Measurements from ENCODE around the gene COL11A1. TPM values are rescaled to one million over a fixed set of nuclear protein-coding genes. Genes with fewer than 3 reads are reported as not detected.
"Not testable (repeated sequence)": the region's sequence is repeated elsewhere in the genome, so short reads cannot be mapped to it uniquely, and the experiment has no call there.

The COL11A1 gene
- polyA plus RNA-seq, 5 donors, result 34.2 to 84.4 (median 62.1) TPM

DNA sequence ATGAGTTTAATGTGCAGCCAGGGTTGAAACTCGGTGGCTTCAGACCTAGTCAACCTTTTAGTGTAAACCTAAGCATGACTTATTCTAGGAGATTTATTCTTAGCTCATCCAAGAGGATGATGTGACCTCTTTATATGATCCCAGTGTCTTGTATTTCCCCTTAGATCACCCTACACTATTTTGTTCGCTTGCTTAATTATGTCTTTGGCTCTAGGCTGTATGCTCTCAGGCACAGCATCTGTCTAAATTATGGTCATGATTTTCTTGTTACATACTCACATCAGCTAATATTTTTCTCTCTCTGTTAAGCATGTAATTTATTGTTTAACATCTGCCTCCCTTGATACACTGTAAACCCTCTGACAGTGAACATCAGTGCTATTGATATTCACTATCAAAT, 19.1 kb downstream of the COL11A1 start:
- DNase-seq, result no peak

DNA sequence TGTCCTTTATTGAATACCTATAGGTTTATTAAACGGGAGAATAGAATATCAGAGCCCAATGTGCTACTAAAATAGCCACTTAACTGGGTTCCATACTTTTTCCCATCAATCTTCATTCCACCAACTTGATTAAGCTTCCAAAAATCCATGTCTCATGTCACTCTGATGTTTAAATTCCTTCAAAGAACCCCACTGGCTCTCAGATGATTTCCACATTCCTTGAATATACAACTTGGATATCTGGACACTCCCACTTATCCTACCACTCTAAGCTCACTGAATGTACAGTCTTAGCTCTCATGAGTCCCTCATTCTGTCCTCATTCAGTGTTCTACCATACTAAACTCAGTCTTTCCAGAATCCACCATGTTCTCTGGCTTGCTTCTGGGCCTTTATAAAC, 21.1 kb downstream of the COL11A1 start:
- no peak for DNase-seq

DNA sequence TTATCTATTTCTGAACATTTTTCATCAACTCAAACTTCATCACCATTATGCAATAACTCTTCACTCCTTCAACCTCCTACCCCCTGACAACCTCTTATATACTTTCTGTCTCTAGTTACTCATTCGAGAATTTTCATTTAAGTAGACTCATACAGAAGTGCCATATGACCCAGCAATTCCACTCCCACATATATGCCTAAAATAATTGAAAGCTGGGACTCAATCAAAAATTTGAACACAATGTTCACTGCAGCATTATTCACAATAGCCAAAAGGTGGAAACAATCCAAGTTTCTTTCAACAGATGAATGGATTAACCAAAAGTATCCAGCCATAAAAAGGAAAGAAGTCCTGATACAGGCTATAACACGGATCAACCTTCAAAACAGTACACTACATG, 24.1 kb downstream of the COL11A1 start:
- DNase-seq, result no peak

DNA sequence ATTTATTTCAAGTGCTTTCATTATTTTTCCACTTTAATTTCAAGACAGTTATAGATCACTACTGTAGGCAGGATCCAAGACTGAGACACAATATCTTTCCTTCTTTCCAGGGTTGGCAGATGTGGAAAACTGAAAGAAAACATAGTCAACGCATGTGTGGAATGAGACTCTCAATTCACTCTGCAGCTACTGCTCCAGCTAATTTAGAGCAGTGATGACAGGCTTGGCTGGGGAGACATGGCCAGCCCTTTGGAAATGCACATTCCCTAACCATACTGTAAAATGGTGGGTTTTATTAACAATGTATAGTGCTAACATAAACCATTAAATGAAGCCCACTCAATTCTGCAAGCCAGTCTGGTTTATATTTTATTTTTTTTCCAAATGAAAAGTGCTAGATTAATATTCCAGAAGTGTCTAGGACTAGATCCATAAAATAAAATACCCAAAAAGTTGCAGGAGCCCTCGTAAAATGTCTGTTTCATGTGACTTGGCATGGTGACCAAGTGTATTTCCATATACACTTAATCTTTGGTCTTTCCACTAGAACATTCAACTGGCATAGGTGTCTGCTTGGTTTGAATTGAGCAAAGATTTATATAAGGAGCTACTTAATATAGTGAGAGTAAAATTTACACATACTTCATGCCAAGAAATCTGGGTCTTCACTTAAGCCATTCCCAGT, 32.9 kb downstream of the COL11A1 start:
- DNase-seq, result no peak

DNA sequence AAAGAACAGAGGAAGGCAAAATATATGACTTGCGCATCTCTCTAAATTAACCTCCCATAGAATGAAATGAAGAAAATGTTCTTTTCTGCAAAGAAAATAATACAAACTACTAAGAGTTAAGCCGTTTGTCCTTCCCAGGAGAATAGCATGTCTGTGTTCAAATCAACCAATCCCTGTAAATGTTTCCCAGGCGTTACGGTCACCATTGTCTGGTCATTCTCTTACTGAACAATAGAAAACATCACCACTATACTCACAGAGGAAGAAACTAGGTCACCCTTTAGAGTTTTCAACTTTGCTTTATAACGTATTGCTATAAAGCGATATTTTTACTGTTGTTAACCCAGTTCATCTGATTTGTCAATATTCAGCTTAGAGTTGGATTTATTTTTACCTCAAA, 34.1 kb downstream of the COL11A1 start:
- DNase-seq, result no peak

DNA sequence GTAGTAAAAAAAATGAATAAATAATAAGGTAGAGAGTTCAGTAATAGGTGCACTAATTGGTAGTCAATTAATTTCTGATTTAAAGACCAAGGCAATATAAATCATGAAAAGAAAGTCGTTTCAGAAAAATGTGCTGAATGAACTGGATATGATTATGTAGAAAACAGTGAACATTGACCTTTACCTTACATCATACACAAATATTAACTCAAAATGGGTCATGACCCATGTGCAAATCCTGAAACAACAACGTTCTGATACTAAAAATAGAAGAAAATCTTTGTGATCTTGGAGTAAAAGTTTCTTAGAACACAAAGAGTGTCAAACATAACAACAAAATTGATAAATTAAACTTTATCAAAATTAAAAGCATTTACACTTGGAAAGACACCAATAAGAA, 39.1 kb downstream of the COL11A1 start:
- DNase-seq, result no peak

DNA sequence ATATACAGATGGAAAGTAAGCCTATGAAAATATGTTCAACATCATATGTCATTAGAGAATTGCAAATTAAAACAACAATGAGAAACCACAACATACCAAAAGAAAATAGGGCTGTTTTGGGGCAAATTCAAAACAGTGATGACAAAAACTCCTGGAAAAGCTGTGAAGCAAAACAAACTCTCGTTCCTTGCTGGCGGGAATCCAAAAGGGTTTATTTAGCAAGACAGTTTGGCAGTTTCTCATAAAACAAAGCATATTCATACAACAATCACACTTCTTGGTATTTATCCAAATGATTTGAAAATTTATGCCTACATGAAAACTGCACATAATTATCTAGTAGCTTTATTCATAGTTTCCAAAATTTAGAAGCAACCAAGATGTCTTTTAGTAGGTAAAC, 44.4 kb downstream of the COL11A1 start:
- no peak for DNase-seq

DNA sequence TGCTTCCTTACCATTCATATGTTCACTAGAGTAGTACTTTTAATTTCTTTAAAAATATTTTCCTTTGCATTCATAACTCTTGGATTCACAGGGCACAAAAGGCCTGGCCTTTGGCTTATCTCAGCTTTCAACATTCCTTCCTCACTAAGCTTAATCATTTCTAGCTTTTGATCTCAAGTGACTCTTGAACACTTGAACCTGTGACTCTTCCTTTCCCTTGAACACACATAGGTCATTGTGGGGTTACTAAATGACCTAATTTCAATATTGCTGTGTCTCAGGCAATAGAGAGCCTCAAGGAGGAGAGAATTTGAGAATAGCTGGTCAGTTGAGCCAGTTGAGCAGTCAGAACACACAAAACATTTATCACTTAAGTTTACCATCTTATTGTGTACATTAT, 49.9 kb downstream of the COL11A1 start:
- DNase-seq, result peak; percentile 38 to 42

DNA sequence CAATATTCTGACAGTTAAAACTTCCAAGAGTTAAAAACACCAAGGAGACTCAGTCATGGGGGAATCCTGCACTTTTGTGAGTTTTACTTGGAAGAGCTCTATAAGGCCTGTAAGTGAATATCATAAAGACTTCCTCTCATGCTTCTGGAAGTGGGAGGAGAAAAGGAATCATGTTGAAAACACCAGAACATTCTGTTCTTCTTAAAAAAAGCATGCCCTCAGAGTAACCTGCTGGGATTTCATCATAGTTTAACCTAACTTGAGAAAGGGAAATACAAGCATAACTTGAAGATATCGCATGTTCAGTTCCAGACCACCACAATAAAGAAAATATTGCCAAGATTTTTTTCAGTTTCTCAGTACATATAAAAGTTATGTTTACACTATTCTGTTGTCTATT, 51.9 kb downstream of the COL11A1 start:
- no peak for DNase-seq

DNA sequence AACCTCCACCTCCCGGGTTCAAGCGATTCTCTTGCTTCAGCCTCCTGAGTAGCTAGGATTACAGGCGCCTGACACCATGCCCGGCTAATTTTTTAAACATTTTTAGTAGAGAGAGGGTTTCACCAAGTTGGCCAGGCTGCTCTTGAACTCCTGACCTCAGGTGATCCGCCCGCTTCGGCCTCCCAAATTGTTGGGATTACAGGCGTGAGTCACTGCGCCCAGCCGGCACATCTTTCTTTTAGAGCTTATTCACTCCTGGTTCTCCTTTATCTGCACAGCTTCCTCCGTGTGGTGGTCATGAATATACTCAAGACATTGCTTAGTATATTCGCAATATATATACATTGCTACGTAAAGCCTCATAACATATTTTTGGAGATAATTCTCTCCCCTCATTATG, 80.2 kb downstream of the COL11A1 start:
- not testable (repeated sequence) for DNase-seq

DNA sequence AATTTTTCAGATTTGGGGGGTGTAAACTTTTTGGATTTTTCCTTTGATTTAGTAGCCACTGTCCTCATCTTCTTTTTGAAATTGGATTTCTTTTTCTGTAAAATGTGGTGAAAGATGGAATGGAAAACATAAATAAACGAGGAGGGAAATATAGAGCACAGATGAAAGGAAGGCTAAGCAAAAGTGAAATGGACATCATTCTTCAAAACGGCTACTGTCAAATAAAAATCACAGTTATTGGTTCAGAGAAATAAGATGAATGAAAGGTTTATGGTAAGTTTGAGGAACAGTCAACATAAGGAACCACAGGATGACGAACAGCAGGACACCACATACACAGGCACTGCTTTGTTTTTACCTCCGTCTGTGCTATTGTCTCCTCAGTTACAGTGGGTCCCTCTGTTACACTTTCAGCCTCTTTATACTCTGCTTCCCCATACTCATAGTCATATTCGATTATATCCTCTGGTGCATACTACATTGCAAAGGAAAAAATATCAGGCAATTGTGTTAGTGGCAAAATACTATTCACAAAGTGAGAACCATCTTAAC, 82.4 kb downstream of the COL11A1 start:
- DNase-seq, result no peak

DNA sequence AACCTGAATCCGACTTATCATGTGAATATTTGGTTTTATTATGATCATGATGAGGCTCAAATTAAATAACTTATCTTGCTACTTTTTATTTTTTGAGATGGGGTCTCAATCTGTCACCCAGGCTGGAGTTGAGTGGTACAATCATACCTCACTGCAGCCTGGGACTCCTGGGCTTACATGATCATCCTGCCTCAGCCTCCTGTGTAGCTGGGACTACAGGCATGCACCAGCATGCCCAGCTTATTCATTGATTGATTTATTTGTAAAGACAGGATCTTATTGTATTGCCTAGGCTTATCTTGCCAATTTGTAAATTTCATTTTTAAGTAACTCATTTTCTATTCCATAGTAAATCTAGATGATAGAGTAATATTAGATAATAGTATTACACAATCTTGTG, 84.3 kb downstream of the COL11A1 start:
- no peak for DNase-seq

DNA sequence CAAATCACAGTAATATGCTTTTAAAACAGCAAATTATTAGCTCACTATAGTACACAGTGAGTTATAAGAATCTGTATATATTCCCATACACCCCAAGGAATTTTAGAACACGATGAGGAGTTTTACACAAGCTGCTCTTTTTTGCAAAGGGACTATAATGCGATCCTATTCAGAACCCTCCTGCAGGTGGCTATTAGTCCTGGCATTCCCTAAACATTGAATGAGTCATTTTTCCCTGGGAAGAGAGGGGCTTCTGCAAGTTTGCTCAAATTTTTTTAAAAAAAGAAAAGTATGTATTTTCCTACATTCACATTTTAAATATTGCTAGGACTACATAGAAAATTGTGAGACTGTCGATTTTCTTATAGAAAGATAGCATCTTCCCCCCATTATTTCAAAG, 106.3 kb downstream of the COL11A1 start:
- no peak for DNase-seq

DNA sequence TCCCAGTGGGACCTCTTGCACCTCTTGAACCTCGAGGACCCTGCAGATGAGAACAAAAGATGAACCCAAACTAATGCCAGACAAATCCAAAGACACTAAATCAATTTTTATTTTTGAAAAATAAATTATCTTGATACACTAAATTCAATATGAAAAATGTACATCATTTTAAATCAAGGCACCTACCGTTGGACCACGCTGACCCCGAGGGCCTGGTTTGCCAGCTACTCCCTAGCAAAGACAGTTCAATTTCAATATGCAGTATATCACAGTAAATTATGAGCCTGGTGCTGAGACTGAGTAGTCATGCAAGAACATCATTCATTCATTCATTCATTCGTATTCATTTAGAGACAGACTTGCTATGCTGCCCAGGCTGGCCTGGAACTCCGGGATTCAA, 129.4 kb downstream of the COL11A1 start:
- no peak for DNase-seq

DNA sequence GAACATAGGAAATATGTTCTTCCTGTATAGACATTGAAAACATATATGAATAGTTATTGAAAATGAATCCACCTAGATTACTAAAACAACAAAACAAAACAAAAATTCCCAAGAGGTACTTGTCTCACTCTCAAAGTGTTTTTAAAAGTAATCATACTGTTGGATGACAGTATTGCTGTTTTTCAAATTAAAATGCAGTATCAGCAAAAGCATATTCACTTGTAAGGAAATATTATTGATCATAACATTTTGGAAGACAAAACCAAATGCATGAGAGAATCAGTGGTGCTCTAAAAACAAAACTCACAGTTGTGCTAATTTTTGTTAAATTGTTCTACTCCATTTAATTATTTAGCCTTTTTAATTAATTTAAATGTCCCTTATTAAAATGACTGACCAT, 131.0 kb downstream of the COL11A1 start:
- DNase-seq, result no peak

DNA sequence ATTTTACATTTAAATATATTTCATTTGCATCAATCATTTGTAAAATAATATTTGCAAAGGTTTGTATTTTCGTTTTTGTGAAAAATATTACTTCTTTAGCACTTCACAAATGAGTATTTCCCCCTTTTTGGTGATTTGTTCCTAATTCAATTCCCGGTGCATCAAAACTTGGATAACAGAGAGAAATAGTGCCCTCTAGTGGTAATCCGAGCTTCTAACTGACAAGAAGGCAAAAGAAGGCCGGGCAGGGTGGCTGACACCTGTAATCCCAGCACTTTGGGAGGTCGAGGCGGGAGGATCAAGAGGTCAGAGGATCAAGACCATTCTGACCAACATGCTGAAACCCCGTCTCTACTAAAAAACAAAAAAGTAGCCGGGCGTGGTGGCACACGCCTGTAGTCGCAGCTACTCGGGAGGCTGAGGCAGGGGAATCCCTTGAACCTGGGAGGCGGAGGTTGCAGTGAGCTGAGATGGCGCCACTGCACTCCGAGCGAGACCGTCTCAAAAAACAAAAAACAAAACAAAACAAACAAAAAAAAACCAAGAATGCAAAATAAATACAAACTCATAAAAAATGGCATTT, 137.7 kb downstream of the COL11A1 start:
- peak; percentile 2 to 3 for DNase-seq

DNA sequence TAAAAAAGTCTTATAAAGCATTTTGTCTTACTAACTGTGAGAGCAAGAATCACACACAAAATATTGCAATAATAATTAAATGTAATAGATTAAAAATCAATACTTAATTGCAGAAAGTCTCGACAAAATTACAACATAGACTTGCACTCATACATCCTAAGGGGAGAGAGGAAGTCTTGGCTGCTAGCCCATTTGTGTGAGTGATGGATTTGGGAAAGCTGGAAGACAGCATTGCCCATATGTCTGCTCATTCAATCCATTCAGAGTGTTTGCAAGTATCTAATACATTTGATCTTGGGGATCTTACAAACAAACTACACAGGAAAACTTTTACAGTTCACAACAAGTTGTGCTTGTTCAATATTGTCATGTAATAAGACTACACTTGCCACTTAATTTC, 140.5 kb downstream of the COL11A1 start:
- DNase-seq, result no peak

DNA sequence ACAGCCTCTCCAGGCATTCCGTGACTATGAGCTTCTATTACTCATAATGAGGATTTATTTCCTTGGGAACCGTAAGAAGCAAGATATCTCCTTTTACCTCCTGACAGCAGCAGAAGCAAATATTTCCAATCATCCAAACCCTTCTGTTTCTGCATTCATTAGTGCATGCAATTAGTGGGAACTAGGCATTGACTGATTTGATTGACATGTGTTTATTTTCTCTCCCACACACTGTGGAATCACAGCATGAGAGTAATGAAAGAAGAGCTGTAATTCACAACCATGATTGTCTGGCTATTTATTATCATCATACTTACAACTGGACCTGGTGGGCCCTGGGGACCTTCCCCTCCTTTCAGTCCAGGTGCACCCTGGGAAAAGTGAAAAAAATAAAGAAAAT, 146.8 kb downstream of the COL11A1 start:
- no peak for DNase-seq

DNA sequence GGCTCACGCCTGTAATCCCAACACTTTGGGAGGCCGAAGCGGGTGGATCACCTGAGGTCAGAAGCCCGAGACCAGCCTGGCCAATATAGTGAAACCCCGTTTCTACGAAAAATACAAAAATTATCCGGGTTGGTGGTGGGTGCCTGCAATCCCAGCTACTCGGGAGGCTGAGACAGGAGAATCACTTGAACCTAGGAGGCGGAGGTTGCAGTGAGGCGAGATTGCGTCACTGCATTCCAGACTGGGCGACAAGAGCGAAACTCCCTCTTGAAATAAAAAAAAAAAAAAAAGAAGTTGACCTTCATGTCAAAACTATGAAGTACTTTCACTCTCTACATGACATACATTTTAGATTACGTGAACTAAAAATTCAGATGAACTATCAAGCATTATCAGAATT, 153.7 kb downstream of the COL11A1 start:
- DNase-seq, result no peak

DNA sequence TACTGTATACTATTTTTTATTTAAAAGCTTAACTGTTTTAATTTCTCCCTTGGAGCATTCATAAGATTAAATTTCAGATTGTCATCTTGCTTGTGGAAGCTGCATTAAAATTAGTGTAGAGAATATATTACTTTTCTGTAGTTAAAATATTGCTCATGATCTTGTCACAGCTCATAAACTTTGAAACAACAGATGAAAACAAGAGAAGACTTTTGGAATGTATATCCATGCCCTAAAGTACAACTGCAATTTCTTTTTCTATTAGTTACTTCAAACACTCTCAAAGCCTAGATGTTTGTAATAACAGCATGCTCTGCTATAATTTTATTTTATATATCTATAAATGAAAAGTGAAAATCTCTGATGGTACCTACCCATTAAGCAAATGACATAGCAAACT, 155.9 kb downstream of the COL11A1 start:
- no peak for DNase-seq

DNA sequence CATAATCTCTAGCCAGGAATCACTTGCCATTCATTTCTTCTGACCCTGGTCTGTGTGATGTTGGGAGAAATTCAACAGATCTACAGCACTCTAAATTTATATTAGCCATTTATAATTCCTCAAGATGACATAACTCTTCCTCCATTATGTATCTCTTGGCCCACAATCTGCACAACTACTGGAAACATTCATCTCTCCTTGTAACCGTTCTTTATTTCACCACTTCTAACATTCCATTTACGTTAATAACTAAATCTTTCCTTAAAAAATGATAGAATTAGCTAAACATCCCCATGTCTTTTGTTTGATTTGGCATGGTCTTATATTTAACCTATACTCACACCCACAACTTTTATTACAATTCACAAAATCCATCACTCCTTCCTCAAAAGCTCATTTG, 166.0 kb downstream of the COL11A1 start:
- no peak for DNase-seq

DNA sequence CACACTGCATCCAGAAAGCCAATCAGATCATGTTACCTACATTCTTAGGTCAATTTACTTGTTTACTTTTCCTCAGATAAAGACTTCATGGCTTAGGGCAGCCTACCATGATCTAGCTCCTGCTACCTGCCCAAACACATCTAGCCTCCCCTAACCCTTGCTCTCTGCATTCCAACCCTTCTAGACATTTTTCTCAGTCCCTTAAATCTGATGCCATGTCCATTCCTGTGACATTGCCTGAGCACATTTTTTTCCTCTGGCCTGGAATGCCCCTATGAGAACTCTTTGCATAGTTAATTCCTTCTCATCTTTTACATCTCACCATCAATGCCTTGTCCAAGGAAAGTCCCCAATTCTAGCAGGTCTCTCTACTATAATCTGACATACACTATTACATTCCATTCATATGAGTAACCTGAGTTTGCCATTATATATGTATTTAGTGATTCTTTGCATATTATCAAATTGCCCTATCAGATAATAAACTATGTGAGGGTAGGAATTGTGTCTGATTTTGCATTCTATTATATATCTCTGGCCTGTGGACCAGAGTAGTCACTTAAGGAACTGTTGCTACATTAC, 166.9 kb downstream of the COL11A1 start:
- DNase-seq, result no peak

DNA sequence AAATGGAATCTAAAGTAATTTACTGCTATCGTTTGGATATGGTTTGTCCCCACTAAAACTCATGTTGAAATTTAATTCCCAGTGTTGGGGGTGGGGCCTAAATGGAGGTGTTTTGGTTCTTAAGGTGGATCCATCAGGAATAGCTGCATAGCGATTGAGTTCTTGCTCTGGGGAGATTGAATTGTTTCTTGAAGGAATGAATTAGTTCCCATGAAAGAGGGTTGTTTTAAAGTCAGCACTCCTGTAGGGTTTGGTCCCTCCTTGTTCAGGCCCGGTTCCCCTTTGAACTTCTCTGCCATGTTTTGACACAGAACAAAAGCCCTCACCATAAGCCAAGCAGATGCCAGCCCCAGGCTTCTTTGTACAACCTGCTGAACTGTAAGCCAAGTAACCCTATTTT, 170.9 kb downstream of the COL11A1 start:
- DNase-seq, result no peak
